Stimulated activated CD8-positive, alpha-beta memory T cell treated with anti-CD3 and anti-CD28 coated beads, Interleukin-12 subunit alpha, Interleukin-12 subunit beta, amount 100 ng/mL, for 4 hours (primary cell): ENCODE results near the gene FOXR2.

Experiments used
- DNase-seq: peaks from one replicate; pipeline ENCODE4 v3.0.0-alpha.2; 2020; ENCODE audit warnings: low read depth

Gene FOXR2

DNA sequence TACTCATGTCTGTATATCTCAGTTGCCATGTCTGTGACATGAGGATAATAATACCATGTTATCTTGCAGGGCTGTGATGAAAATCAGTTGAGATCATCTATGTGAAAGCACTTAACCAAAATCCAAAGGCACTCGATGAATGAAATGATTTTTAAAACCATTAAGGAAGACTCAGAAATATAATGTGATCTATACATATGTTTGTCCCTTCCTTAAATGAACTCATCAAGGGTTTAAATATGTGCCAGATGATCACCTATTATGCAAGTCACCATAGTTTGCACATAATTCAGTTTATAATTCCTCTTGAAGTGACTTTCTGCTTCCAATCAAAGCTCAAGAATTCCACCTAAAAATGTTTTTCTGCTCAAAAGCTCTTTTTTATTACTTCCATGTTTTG is at the start of gene FOXR2:
FOXR2 (plus strand) TSS at position 301 of the 400 bp plus-strand sequence. CDS start 312 bp downstream, outside the sequence.
- no peak for DNase-seq

DNA sequence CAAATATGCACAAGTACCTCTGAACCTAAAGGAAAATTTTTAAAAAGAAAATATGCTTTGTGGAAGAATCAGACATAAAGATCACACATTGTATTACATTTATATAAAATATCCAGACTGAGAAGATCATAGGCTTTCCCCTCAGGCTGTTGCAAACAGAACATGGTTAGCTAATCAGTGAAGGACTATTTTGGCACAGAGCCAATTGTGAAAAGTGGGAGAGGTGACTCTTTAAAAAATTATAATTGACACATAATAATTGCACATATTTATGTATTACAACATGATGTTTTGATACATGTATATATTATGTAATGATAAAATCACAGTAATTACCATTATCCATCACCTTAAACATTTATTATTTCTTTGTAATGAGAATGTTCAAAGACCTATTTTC is 44.1 kb upstream of the FOXR2 start:
- DNase-seq: no peak

GRCh38 chrX:55582447-55582846 is 40.8 kb upstream of the FOXR2 start:
- no peak for DNase-seq

- DNase-seq: no peak
These were observed 29.9 kb upstream of the FOXR2 start for GRCh38 chrX:55593296-55593695.

- DNase-seq: no peak
These were observed 29.4 kb upstream of the FOXR2 start for GRCh38 chrX:55593756-55594257.

DNA sequence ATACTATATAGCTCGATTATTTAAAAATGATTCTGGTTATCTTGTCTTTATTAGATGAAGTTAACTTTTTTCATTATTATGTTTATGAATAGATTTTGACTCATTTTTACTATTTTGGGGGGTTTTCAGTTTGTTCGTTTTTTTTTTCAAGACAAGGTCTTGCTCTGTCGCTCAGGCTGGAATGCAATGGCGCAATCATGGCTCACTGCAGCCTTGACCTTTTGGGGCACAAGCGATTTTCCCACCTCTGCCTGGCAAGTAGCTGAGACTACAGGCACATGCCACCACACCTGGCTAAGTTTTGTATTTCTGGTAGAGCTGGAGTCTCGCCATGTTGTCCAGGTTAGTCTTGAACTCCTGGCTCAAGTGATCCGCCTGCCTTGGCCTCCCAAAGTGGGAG is 24.9 kb upstream of the FOXR2 start:
- no peak for DNase-seq

DNA sequence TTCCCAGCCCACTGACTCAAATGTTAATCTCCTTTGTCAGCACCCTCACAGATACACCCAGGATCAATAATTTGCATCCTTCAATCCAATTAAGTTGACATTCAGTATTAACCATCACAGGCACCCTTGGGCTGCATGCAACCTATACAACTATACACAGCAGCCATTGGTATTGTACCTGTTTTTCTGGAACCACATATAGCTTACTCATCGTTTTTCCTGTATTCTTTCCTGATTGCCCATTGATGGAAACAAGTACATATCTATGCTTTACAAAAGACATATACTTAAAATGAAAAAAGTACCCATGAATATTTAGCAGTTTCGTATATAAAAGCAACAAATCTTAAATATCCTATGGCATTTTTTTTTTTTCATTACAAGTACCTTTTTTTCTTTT is 3.7 kb upstream of the FOXR2 start:
- DNase-seq: no peak

DNA sequence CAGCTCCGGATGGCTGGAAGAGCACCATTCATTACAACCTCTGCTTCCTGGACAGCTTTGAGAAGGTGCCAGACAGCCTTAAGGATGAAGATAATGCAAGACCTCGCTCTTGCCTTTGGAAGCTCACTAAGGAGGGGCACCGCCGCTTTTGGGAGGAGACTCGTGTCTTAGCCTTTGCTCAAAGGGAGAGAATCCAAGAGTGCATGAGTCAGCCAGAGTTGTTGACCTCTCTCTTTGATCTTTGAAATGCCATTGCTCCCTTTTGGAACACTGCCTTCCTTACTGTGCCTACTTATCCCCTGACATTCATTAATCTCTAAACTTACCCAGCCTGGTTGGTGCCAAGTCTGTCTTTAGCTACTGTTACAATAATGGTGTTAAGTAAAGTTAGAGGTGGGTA is 1.2 kb downstream of the FOXR2 start:
- no peak for DNase-seq

- no peak for DNase-seq
These were observed 12.9 kb downstream of the FOXR2 start for GRCh38 chrX:55636109-55636508.

GRCh38 chrX:55638933-55639332 is 15.7 kb downstream of the FOXR2 start:
- DNase-seq: no peak

DNA sequence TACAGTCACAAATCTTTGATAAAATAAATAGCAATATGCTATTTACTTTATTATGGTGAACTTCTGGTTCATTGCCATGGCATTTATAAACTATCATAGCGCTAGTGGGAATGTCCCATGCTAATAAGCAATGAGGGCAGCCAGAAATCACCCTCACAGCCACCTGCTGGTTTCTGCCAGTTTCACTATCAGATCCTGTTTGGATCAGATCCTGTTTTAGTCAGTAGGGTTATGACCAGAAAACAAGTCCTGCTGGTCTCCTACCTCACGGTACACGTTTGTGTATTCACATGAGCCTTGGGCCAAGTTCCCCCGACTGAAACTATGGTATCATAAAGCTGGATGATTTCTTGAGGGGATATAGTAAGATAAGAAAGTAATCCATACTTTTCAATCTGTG is 17.7 kb downstream of the FOXR2 start:
- DNase-seq: no peak

DNA sequence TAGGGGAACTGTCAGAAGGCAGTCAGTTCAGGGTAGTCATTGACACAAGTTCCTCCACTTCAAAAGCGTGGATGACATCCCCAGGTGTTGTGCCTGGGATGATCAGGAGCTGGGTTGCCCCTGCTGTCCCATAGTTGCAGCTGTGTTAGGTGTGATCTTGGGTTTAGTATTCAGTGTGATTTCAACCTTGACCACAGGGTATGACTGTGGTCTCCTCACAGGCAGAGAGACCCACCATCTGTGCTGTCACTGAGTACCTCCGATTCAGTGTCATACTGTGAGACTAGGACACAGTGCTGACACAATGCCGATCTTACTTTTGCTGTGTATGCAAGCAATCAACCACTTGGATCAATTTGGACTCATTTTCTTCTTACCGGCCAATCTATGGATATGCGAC is 25.2 kb downstream of the FOXR2 start:
- no peak for DNase-seq

DNA sequence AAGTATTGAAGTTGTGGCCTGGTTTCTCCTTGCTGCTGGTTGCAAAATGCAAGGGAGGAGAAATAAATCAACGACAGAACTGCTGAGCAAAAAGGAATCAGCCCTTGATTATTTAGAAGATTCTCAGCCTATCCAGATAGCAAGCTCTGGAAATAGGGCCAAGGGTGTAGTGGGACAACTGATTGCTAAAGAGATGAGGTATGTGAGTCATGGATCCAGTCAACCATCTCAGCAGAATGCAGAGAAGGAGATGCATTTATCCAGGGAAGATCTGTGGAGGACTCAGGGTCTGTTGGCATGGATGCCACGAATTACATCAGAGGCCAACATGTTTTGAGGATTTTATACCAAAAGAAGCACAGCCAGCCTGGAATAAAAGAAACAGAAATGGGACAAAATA is 36.7 kb downstream of the FOXR2 start:
- no peak for DNase-seq

DNA sequence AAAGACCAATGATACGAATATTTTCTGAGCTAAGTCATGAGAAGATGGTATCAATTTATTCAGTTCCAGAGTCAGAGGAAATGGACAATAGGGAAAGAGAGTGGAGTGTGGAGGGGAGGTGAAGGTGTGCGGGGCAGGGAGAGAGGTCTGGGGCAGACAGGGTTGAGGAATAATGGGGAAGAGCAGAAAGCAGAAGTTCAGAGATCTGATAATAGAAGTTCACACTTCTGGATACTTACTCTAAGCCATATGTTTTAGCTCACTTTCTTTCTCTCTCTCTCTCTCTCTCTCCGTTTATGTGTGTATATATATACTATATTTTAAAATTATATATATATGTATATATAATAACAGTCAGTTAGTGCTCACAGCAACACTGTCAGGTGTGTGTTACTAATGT is 40.4 kb downstream of the FOXR2 start:
- DNase-seq: no peak

- no peak for DNase-seq
These were observed 44.9 kb downstream of the FOXR2 start for GRCh38 chrX:55668084-55668483.
